ENCODE results near the gene KIF5C.

The KIF5C gene

GRCh38 chr2:148930046-148930775 is 55.2 kb downstream of the KIF5C start:
- Histone ChIP-seq H3K4me1 (ENCODE audit: insufficient read depth, low read length, severe bottlenecking) (peaks cover 13% of the 10 kb centered on the region), H3F3A (ENCODE audit: insufficient read depth, low read length) (no peaks in the 10 kb centered on the region), H3K4me3 (ENCODE audit: low read depth, low read length, poor library complexity, severe bottlenecking) (no peak overlapping the region), H3K9me3 (ENCODE audit: low read length) (no peaks in the 10 kb centered on the region), H4K20me1 (ENCODE audit: insufficient read depth, low read length) (no peaks in the 10 kb centered on the region), H2AFZ (ENCODE audit: low read length) (no peak overlapping the region), H3K9me2 (ENCODE audit: low read depth, low read length) (no peaks in the 10 kb centered on the region), H3K36me3 (ENCODE audit: insufficient read depth, low read length) (no peaks in the 10 kb centered on the region), H3K27ac (ENCODE audit: low read depth, low read length, poor library complexity, severe bottlenecking) (no peak overlapping the region), H3K27me3 (ENCODE audit: insufficient read depth, low read length) (no peaks in the 10 kb centered on the region), H3K4me2 (ENCODE audit: low read length) (no peak overlapping the region), H3K9ac (ENCODE audit: low read length) (no peak overlapping the region), H3K79me2 (ENCODE audit: insufficient read depth, low read length) (no peaks in the 10 kb centered on the region)
- no peak for TF ChIP-seq CTCF (IDR thresholded peaks at IDR 0.05; ENCODE audit: low read length)
- no peak for TF ChIP-seq EZH2 (IDR thresholded peaks at IDR 0.05; ENCODE audit: borderline replicate concordance, low read length)

DNA sequence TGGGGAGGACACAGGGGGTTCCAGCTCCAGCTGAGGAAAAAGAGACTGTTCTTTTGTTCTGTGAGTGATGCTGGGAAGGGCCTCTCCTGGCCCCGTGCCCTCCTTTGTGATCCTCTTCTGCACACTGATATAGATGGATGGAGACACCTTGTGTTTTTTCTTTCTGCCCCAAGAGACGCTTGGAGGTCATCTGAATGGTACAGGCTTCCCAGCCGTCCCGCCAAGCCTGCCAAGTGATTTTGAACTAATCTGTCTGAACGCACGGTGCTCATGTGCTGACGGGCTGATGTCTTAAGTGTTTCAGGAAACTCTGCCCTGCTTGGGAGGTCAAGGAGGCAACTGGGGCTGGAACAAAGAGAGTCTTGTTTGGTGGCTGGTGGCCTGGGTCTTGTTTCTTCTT is 57.5 kb downstream of the KIF5C start:
- no peaks in the 10 kb centered on the region for H3K9me2 ChIP-seq (ENCODE audit: low read depth, low read length)
- no peaks in the 10 kb centered on the region for H3K9me3 ChIP-seq (ENCODE audit: low read length)
- H3K9ac ChIP-seq (ENCODE audit: low read length), result no peak overlapping the region
- no peaks in the 10 kb centered on the region for H3K4me1 ChIP-seq (ENCODE audit: insufficient read depth, low read length, severe bottlenecking)
- no peak overlapping the region for H3K27ac ChIP-seq (ENCODE audit: low read depth, low read length, poor library complexity, severe bottlenecking)
- no peaks in the 10 kb centered on the region for H3K79me2 ChIP-seq (ENCODE audit: insufficient read depth, low read length)
- H3F3A ChIP-seq (ENCODE audit: insufficient read depth, low read length), result no peaks in the 10 kb centered on the region
- no peak overlapping the region for H2AFZ ChIP-seq (ENCODE audit: low read length)
- TF ChIP-seq EZH2 (IDR thresholded peaks at IDR 0.05; ENCODE audit: borderline replicate concordance, low read length), result no peak
- no peak for TF ChIP-seq CTCF (IDR thresholded peaks at IDR 0.05; ENCODE audit: low read length)
- H3K36me3 ChIP-seq (ENCODE audit: insufficient read depth, low read length), result no peaks in the 10 kb centered on the region
- no peaks in the 10 kb centered on the region for H3K27me3 ChIP-seq (ENCODE audit: insufficient read depth, low read length)
- no peak overlapping the region for H3K4me3 ChIP-seq (ENCODE audit: low read depth, low read length, poor library complexity, severe bottlenecking)
- no peak overlapping the region for H3K4me2 ChIP-seq (ENCODE audit: low read length)
- H4K20me1 ChIP-seq (ENCODE audit: insufficient read depth, low read length), result no peaks in the 10 kb centered on the region

DNA sequence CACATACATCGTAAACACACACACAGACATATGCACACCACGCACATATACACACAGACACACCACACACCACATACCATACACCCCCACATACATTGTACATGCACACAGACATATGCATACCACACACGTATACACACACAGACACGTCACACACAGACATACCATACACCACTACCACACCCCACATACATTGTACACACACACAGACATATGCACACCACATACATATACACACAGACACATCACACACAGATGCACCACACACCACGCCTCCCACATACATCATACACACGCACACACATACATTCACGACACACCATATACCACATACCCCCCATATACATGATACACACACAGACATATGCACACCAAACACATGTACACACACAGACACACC is 58.4 kb downstream of the KIF5C start:
- Histone ChIP-seq H3K9me3 (ENCODE audit: low read length) (no peaks in the 10 kb centered on the region), H3K4me2 (ENCODE audit: low read length) (no peak overlapping the region), H4K20me1 (ENCODE audit: insufficient read depth, low read length) (no peaks in the 10 kb centered on the region), H2AFZ (ENCODE audit: low read length) (no peak overlapping the region), H3F3A (ENCODE audit: insufficient read depth, low read length) (no peaks in the 10 kb centered on the region), H3K9me2 (ENCODE audit: low read depth, low read length) (no peaks in the 10 kb centered on the region), H3K27ac (ENCODE audit: low read depth, low read length, poor library complexity, severe bottlenecking) (no peak overlapping the region), H3K4me1 (ENCODE audit: insufficient read depth, low read length, severe bottlenecking) (no peaks in the 10 kb centered on the region), H3K27me3 (ENCODE audit: insufficient read depth, low read length) (no peaks in the 10 kb centered on the region), H3K36me3 (ENCODE audit: insufficient read depth, low read length) (no peaks in the 10 kb centered on the region), H3K79me2 (ENCODE audit: insufficient read depth, low read length) (no peaks in the 10 kb centered on the region), H3K4me3 (ENCODE audit: low read depth, low read length, poor library complexity, severe bottlenecking) (no peak overlapping the region), H3K9ac (ENCODE audit: low read length) (no peak overlapping the region)
- TF ChIP-seq CTCF (IDR thresholded peaks at IDR 0.05; ENCODE audit: low read length), result no peak
- no peak for TF ChIP-seq EZH2 (IDR thresholded peaks at IDR 0.05; ENCODE audit: borderline replicate concordance, low read length)

Data from OCI-LY1 (cell line).